ENCODE data around the gene TFAP2B. TPM values are rescaled to one million over a fixed set of nuclear protein-coding genes. Genes with fewer than 3 reads are reported as not detected.

TFAP2B gene
- total and polyA plus RNA-seq, 7 experiments from 2014 or later: not detected

DNA sequence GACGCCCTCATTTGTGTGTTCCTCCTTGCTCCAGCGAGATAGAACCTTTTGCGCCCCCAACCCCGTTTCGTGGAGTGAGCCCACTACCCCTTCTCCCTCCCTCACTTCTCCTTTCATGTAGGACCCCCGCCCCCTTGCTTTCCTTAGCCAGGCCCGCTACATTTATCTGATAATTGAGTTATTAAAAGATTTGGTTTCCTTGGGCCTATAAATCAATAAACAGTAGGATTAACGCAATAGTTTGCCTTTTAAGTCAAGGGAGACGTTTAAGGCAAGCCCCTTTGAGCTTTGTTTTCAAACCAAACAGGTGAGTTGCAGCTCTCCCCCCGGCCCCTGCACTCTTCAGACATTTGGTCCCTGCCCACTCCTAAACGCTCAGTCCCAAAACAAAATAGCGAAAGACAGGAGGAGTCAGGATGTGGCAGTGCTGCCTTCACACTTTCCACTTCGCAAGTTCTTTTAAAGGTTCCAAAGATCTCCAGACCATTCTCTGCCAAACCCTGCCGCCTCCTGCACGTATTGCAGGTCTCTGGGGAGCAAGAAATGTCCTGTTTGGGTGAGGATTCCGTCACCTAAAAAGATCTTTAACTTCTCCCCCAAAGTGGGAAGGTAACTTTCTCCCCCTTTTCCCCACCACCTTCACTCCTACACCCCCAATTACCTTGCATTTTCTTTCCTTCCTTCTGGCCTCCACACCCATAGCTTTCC lies 27.6 kb downstream of the TFAP2B start:
- Histone ChIP-seq H3K4me3 (ENCODE audit: low read length) (no peak overlapping the region), H3K9me3 (ENCODE audit: control insufficient read depth in 2 of 3, low read length in 3 of 3) (no peaks in the 10 kb centered on the region), H3K36me3 (ENCODE audit: control insufficient read depth in 2 of 3, insufficient read depth in 3 of 3, low read length in 3 of 3) (no peaks in the 10 kb centered on the region), H3K4me1 (ENCODE audit: control insufficient read depth in 2 of 2, insufficient read depth in 2 of 2, low read length in 2 of 2) (no peaks in the 10 kb centered on the region), H3K27me3 (ENCODE audit: control insufficient read depth in 2 of 2, insufficient read depth in 2 of 2, low read length in 2 of 2) (peaks cover 0 to 16% of the 10 kb centered on the region in 2 donors), H3K27ac (ENCODE audit: low read depth, low read length) (no peak overlapping the region)
- Mint-ChIP-seq H3K4me1 (peaks cover 0 to 1% (median 0%) of the 10 kb centered on the region in 7 donors), H3K9me3 (peaks cover 0 to 34% (median 5%) of the 10 kb centered on the region in 11 donors), H3K27me3 (peaks cover 73 to 93% (median 83%) of the 10 kb centered on the region in 5 donors), H3K4me3 (no peak overlapping the region), H3K36me3 (peaks cover 0 to 15% (median 0%) of the 10 kb centered on the region in 5 donors), H3K27ac (no peak overlapping the region)
- no peak for DNase-seq
- ChIA-PET CTCF (no interaction called here), POLR2A (interaction anchor here (0.7 kb wide), 1 partner anchor 144 kb away, joined by 3 read pairs; no protein-coding TSS in a partner anchor)
- no peak for ATAC-seq
- intact Hi-C loops (cut with micrococcal nuclease): no loop called here

DNA sequence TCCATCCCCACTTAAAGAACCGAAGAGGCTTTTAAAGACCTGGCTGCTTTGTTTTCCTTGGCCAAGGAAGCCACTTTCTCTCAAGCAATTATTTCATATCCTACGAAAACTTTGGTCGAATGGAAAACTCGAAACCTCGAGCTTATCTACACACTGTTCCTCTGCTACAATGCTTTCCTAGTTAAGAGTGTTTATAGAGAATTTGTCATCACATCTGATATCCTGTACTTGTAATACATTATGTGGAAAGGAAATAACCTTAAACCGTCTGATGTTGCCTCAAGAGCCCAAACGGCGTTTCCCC lies 28.1 kb downstream of the TFAP2B start:
- no peak for ATAC-seq
- no peak overlapping the region for H3K27ac ChIP-seq (ENCODE audit: low read depth, low read length)
- H3K9me3 Mint-ChIP-seq: peaks cover 0 to 36% (median 5%) of the 10 kb centered on the region in 11 donors
- H3K36me3 Mint-ChIP-seq: peaks cover 0 to 15% (median 0%) of the 10 kb centered on the region in 5 donors
- H3K36me3 ChIP-seq (ENCODE audit: control insufficient read depth in 2 of 3, insufficient read depth in 3 of 3, low read length in 3 of 3): no peaks in the 10 kb centered on the region
- ChIA-PET CTCF (no interaction called here), POLR2A (interaction anchor here (0.7 kb wide), 1 partner anchor 143 kb away, joined by 3 read pairs; no protein-coding TSS in a partner anchor)
- peaks cover 0 to 15% of the 10 kb centered on the region in 2 donors for H3K27me3 ChIP-seq (ENCODE audit: control insufficient read depth in 2 of 2, insufficient read depth in 2 of 2, low read length in 2 of 2)
- intact Hi-C loops (cut with micrococcal nuclease): no loop called here
- no peak overlapping the region for H3K27ac Mint-ChIP-seq
- DNase-seq: no peak
- no peaks in the 10 kb centered on the region for H3K9me3 ChIP-seq (ENCODE audit: control insufficient read depth in 2 of 3, low read length in 3 of 3)
- peaks cover 73 to 93% (median 83%) of the 10 kb centered on the region in 5 donors for H3K27me3 Mint-ChIP-seq
- no peak overlapping the region for H3K4me3 Mint-ChIP-seq
- H3K4me1 Mint-ChIP-seq: peaks cover 0 to 1% (median 0%) of the 10 kb centered on the region in 7 donors
- no peak overlapping the region for H3K4me3 ChIP-seq (ENCODE audit: low read length)
- no peaks in the 10 kb centered on the region for H3K4me1 ChIP-seq (ENCODE audit: control insufficient read depth in 2 of 2, insufficient read depth in 2 of 2, low read length in 2 of 2)

DNA sequence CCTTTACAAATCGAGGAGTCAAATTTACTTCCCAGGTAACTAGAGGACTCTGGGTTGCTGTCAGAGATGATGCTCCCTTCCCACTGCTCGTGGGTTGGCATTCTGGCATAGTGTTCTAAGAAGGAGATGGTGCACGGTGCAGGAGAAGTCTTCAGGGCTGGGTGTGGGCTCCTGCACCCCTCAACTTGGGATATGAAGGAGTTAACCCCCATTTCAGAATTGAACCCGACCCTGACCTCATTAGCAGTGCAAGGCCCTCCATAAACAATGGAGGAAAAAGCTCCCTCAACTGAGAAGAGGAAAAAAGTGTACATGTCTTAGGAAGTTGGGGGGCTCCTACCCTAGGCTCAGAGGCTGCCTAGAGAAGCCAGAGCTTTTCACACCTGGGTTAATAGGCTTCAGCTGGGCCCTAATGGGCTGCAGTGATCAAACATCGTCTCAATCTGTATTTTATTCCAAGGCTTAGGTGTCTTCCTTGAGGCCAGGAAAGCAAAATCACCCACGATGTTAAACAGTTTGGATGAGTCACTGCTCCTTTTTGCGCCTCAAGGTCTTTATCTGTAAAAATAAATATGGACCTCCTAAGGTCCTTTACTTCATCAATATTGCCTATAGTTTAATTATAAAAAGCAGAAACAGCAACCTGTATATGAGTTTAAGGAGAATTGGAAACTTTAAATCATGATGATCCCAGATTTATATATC lies 29.4 kb downstream of the TFAP2B start:
- DNase-seq: no peak
- Histone ChIP-seq H3K4me3 (ENCODE audit: low read length) (no peak overlapping the region), H3K9me3 (ENCODE audit: control insufficient read depth in 2 of 3, low read length in 3 of 3) (no peaks in the 10 kb centered on the region), H3K27me3 (ENCODE audit: control insufficient read depth in 2 of 2, insufficient read depth in 2 of 2, low read length in 2 of 2) (peaks cover 0 to 7% of the 10 kb centered on the region in 2 donors), H3K36me3 (ENCODE audit: control insufficient read depth in 2 of 3, insufficient read depth in 3 of 3, low read length in 3 of 3) (no peaks in the 10 kb centered on the region), H3K4me1 (ENCODE audit: control insufficient read depth in 2 of 2, insufficient read depth in 2 of 2, low read length in 2 of 2) (no peaks in the 10 kb centered on the region), H3K27ac (ENCODE audit: low read depth, low read length) (no peak overlapping the region)
- POLR2A ChIA-PET: no interaction called here
- Mint-ChIP-seq H3K27me3 (peaks cover 77 to 92% (median 85%) of the 10 kb centered on the region in 5 donors), H3K36me3 (peaks cover 0 to 15% (median 0%) of the 10 kb centered on the region in 5 donors), H3K9me3 (peaks cover 0 to 33% (median 5%) of the 10 kb centered on the region in 11 donors), H3K4me1 (peaks cover 0 to 1% (median 0%) of the 10 kb centered on the region in 7 donors), H3K4me3 (no peak overlapping the region), H3K27ac (no peak overlapping the region)
- no peak for ATAC-seq
- CTCF ChIA-PET: no interaction called here
- intact Hi-C loops (cut with micrococcal nuclease): no loop called here

DNA sequence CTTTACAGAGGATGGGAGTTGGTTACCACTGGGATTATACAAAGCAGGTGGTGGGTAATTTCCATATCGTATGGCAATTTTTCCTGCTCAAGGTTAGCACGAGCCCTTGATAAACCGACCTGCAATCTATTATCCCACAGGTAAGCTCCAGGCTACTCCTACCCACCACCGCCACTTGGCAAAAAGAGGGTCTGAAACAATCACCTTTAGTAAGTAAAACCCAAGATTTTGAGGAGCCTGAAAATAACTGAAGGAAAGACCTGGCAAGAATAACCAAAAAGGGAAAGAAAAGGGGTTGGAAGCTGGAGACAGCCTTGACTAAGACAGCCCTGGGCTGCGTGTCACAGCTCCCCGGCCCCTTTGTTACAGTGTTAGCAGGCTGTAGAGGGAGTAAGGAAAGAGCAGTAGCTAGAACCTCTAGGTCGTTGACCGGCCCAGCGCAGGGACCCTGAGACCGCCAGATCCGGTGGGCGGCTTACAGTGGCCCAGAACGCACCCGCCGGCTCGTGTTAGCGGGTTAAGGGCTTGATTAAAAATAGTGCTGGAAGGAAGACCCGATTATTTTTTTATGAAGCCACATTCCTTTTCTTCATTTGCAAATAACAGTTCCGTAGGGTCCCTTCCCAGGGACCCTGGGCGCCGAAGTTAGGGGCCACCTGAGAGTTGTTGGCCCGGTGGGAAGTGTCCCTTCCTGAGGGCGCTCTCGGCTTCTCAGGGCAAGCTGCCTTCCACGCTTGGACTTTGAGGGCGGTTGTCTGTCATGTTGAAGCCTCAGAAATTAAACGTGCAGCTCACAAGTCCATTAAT lies 30.5 kb downstream of the TFAP2B start:
- no peak for DNase-seq
- Mint-ChIP-seq H3K4me3 (no peak overlapping the region), H3K9me3 (peaks cover 0 to 31% (median 5%) of the 10 kb centered on the region in 11 donors), H3K36me3 (peaks cover 0 to 15% (median 0%) of the 10 kb centered on the region in 5 donors), H3K27ac (peak overlapping the region in 1 of 9 donors; percentile 29), H3K4me1 (peaks cover 0 to 1% (median 0%) of the 10 kb centered on the region in 7 donors), H3K27me3 (peaks cover 68 to 84% (median 83%) of the 10 kb centered on the region in 5 donors)
- H3K27me3 ChIP-seq (ENCODE audit: control insufficient read depth in 2 of 2, insufficient read depth in 2 of 2, low read length in 2 of 2): peaks cover 0 to 7% of the 10 kb centered on the region in 2 donors
- ChIA-PET POLR2A (no interaction called here), CTCF (no interaction called here)
- H3K36me3 ChIP-seq (ENCODE audit: control insufficient read depth in 2 of 3, insufficient read depth in 3 of 3, low read length in 3 of 3): no peaks in the 10 kb centered on the region
- H3K27ac ChIP-seq (ENCODE audit: low read depth, low read length): no peak overlapping the region
- no peak for ATAC-seq
- H3K4me1 ChIP-seq (ENCODE audit: control insufficient read depth in 2 of 2, insufficient read depth in 2 of 2, low read length in 2 of 2): no peaks in the 10 kb centered on the region
- intact Hi-C loops (cut with micrococcal nuclease): no loop called here
- no peak overlapping the region for H3K4me3 ChIP-seq (ENCODE audit: low read length)
- no peaks in the 10 kb centered on the region for H3K9me3 ChIP-seq (ENCODE audit: control insufficient read depth in 2 of 3, low read length in 3 of 3)

DNA sequence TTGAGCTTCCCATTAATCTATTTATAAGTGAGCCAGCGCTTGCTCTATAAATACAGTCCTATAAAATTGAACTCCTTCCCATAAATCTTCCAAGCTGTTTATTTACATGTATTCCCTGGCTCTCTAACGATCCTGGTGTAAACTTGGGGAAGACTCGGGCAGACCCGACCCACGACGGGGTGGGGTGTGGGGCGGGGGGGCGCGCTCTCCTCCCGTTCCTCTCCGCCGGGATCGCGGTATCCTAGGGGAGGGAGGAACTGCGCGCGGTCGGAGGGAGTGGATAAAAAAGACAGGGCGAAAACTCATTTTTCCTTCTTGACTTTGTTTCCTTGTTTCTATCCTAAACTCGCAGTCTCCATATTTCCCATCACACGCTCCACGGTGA lies 31.1 kb downstream of the TFAP2B start:
- H3K27me3 ChIP-seq (ENCODE audit: control insufficient read depth in 2 of 2, insufficient read depth in 2 of 2, low read length in 2 of 2): peaks cover 0 to 7% of the 10 kb centered on the region in 2 donors
- ChIA-PET CTCF (no interaction called here), POLR2A (no interaction called here)
- no peak for DNase-seq
- no peak overlapping the region for H3K4me3 ChIP-seq (ENCODE audit: low read length)
- Mint-ChIP-seq H3K27me3 (peaks cover 62 to 81% (median 77%) of the 10 kb centered on the region in 5 donors), H3K9me3 (peaks cover 0 to 31% (median 5%) of the 10 kb centered on the region in 11 donors), H3K36me3 (peaks cover 0 to 15% (median 0%) of the 10 kb centered on the region in 5 donors), H3K4me3 (no peak overlapping the region), H3K4me1 (peaks cover 0 to 1% (median 0%) of the 10 kb centered on the region in 7 donors), H3K27ac (no peak overlapping the region)
- H3K9me3 ChIP-seq (ENCODE audit: control insufficient read depth in 2 of 3, low read length in 3 of 3): no peaks in the 10 kb centered on the region
- H3K4me1 ChIP-seq (ENCODE audit: control insufficient read depth in 2 of 2, insufficient read depth in 2 of 2, low read length in 2 of 2): no peaks in the 10 kb centered on the region
- H3K36me3 ChIP-seq (ENCODE audit: control insufficient read depth in 2 of 3, insufficient read depth in 3 of 3, low read length in 3 of 3): no peaks in the 10 kb centered on the region
- intact Hi-C loops (cut with micrococcal nuclease): no loop called here
- H3K27ac ChIP-seq (ENCODE audit: low read depth, low read length): no peak overlapping the region
- ATAC-seq: no peak

DNA sequence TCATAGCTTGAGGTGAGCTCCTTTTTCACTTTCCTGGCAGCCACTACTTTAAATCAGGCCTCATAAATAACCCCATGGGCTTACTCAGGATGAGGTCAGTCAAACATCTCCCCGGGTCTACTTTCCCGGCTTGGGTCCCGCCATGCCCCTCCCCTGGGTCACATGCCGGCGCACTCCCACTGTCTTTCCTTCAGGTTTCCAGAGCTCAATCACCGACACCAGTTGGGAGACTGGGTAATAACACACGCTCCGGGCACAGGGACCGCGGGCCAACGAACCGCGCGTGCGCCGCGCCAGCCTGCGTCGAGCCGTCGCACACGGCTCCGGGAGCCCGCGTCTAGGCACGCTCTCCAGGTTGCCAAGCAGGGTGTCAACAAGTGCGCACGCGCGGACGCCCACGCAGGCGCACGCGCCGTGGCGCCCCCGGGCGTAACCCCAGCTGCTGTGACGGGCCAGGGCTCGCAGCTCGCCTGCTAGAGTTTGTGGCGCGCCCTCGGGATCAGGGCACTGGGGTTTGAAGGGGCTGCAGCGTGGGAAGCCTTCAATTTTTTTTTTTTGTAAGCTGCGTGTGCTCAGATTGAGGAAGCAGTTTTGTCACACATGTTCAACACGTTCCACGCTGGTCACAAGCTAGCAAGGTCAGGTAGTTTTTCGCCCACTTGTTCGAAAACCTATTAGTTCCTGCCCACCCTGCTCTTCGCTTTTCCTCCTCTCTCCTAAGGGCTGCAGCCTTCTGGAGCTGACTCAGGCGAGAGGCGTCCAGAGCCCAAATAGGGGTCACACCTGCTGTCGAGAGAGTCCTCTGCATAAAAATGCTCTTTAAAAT lies 31.8 kb downstream of the TFAP2B start:
- intact Hi-C loops (cut with micrococcal nuclease): no loop called here
- H3K36me3 ChIP-seq (ENCODE audit: control insufficient read depth in 2 of 3, insufficient read depth in 3 of 3, low read length in 3 of 3): no peaks in the 10 kb centered on the region
- H3K4me1 ChIP-seq (ENCODE audit: control insufficient read depth in 2 of 2, insufficient read depth in 2 of 2, low read length in 2 of 2): no peaks in the 10 kb centered on the region
- no peak overlapping the region for H3K4me3 ChIP-seq (ENCODE audit: low read length)
- H3K36me3 Mint-ChIP-seq: peaks cover 0 to 13% (median 0%) of the 10 kb centered on the region in 5 donors
- H3K9me3 ChIP-seq (ENCODE audit: control insufficient read depth in 2 of 3, low read length in 3 of 3): no peaks in the 10 kb centered on the region
- no peak overlapping the region for H3K27ac Mint-ChIP-seq
- H3K27me3 ChIP-seq (ENCODE audit: control insufficient read depth in 2 of 2, insufficient read depth in 2 of 2, low read length in 2 of 2): peaks cover 0 to 7% of the 10 kb centered on the region in 2 donors
- H3K9me3 Mint-ChIP-seq: peaks cover 0 to 31% (median 5%) of the 10 kb centered on the region in 11 donors
- ChIA-PET CTCF (no interaction called here), POLR2A (no interaction called here)
- no peak overlapping the region for H3K27ac ChIP-seq (ENCODE audit: low read depth, low read length)
- peaks cover 57 to 76% (median 71%) of the 10 kb centered on the region in 5 donors for H3K27me3 Mint-ChIP-seq
- DNase-seq (no peak), ATAC-seq (no peak)
- peaks cover 0 to 1% (median 0%) of the 10 kb centered on the region in 7 donors for H3K4me1 Mint-ChIP-seq
- no peak overlapping the region for H3K4me3 Mint-ChIP-seq

All from naive thymus-derived CD4-positive, alpha-beta T cell (primary cell).